GM19455 (cell line): Measurements from ENCODE around the gene MED8.
A peak's percentile ranks its signal among the peaks of the same experiment; 100 is the strongest.

ENCODE experiments used
- ATAC-seq: cut with Tn5 transposase; IDR thresholded peaks from one replicate; pipeline ENCODE4 v1.9.1; 2021; ENCODE audit not compliant: unreplicated experiment

Gene MED8, protein sequence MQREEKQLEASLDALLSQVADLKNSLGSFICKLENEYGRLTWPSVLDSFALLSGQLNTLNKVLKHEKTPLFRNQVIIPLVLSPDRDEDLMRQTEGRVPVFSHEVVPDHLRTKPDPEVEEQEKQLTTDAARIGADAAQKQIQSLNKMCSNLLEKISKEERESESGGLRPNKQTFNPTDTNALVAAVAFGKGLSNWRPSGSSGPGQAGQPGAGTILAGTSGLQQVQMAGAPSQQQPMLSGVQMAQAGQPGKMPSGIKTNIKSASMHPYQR

DNA sequence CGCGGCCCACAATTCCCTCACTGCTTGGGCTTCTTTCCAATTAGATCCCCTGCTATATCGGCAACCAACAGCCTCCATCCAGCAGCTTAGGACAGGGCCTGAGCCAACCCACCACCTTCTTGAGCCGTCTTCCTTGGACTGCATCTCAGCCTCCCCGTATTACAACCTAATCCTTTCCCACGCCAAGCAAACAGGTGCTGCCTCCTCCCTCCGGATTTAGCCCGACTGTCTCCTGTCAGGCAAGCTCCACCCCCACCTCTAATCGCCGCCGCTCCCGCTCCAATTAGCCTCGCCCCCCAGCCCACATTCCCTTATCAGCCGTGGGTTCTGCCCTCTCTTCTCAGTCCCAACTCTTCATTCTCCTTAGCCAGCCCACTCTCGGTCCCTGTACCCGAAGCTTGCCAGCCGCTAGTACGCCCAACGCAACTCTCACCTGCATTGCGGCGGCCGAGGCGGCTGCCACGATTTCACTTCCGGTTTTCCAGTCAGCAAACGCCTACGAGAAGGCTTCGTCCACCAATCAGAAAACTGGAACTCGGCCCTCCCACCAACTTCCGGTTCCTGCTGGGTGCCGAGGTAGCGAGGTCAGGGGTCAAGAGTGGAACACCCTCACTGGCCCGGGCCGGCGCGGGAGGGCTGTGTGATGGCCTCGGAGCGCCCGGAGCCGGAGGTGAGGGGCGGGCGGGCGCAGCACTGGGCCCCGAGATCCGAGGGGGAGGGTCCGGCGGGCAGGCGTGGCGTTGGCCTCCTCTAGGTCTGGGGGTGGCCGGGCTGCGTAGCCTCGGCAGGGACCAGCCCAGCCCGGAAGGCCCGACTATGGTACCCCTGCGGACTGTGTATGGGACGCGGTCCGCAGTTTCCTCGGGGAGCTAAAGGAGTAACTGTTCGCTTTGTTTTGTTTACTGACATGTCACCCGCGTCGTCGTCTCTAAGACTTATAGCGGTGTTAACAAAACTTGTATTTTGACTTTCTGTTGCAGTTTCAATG is at the start of gene MED8, which contains the start of gene SZT2:
Gene MED8 (minus strand): TSS at position 475 of the 988 bp plus-strand sequence. CDS start 36 bp downstream, at position 439.
Gene SZT2 (plus strand): TSS at position 574 of the 988 bp plus-strand sequence. CDS start 70 bp downstream, at position 644.
- peak; percentile 95 for ATAC-seq

DNA sequence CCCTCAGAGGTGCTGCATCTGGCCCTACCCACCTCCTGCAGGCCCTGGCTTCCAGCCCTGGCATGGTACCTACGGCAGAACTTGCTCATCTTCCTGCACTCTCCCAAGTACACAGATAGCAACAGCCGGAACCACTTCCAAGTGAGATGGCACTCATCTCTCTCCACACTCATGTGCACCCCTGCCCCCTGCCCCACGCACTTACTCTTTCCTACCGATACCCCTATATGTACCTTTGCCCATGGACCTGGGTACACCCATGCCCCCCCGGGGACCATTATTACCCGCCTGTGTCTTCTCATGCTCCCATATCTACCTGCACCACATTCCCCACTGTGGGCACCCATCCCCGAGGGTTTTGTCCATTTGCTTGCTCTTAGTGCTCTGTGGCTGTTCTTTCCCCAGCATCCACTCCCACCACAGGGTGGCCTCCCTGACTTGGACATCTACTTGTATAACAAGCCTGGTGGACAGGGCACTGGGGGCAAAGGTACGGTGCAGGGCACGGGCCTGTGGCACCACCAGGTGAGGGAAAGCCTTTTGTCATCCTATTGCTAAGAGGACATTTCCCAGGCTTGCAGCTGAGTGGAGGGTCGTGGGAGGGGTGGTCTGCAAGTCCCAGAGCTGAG is 49.5 kb upstream of the MED8 start:
- no peak for ATAC-seq

DNA sequence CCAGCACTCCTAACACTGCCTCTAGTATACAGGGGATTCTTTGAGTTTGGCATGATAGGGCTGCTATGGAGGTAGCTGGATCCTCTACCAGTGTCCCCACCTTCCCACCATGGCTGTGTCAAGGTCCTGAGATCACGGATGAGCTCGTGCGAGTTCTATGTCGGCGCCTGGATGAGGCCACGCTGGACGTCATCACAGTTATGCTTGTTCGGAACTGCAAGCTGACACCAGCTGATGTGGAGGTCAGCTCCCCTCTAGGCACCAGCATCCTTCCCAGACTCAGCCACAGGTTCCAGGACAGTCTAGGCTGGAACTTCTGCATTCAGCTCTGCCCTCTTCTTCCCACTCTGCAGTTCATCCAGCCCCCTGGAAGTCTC is 49.0 kb upstream of the MED8 start:
- no peak for ATAC-seq

DNA sequence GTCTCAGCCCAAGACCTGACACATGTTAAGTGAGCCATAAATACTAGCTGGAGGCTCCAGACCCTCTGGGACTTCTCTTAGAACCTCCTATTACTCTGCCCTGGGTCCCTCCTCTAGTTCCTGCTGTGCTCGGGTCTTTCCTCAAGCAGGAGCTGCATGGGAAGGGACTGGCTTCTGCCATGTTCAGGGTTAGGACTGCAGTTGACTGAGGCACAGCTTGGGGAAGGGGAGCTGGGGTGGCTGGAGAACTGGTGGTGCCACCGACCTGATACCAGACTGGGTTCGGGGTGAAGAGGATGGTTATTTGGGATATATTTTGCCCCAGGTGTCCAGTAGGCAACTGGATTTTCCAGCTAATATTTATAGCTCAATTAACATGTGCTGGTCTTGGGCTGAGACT is 48.4 kb upstream of the MED8 start:
- ATAC-seq, result no peak

DNA sequence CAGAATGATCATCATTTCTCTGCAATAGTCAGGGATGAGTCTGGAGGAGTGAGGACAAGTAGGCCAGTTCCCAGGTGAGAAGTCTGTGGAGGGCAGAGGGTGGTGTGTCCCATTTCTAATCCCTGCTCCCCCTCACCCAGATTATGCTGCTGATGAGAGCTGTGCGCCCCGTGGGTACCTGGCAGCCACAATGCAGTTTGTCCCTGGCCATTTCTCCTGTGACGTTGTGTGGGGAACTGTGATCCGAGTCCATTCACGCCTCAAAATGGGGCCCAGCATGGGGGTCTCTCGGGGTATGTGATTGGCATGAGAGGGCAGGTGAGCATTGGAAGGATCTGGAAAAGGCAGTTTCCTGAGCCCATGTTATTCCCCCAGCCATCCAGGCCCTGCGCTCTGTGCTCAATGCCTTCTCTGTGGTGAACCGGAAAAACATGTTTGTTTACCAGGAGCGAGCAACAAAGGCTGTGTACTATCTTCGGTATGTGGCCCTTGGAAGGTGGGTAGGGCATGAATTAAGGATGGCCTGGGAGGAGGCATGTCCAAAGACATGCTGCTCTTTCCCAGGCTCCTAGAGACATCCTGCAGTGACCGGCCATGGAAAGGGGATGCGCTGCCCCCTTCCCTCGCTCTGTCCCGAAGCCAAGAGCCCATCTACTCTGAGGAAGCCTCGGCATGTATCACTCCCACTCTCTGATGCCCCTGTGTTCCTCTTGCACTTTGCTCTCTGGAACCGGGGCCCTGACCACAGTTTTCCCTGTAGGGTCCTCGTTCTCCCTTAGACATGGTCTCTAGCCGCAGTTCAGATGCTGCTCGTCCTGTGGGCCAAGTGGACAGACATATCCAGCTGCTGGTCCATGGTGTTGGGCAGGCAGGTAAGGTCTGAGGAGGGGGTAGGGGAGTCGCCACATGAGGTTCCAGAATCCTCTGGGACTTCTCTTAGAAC is 47.7 kb upstream of the MED8 start:
- no peak for ATAC-seq

DNA sequence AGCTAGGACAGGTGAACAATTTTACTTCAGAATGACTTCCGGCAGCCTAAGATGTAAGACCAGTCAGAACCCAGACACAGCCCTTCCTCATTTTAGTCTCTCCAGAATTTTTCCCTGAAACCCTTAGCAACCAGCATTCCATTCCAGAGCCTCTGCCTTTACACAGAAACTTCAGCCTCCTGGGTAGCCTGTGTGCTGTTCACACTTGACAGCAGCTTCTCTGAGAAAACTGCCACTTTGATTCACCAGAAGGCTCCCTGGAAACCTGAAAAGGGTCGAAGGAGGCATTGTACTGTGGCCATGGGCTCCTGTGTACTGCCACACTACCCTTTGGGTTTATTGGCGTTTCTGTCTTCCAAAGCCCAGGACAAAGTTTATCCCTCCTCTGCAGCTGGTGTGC is 46.8 kb upstream of the MED8 start:
- ATAC-seq, result no peak

DNA sequence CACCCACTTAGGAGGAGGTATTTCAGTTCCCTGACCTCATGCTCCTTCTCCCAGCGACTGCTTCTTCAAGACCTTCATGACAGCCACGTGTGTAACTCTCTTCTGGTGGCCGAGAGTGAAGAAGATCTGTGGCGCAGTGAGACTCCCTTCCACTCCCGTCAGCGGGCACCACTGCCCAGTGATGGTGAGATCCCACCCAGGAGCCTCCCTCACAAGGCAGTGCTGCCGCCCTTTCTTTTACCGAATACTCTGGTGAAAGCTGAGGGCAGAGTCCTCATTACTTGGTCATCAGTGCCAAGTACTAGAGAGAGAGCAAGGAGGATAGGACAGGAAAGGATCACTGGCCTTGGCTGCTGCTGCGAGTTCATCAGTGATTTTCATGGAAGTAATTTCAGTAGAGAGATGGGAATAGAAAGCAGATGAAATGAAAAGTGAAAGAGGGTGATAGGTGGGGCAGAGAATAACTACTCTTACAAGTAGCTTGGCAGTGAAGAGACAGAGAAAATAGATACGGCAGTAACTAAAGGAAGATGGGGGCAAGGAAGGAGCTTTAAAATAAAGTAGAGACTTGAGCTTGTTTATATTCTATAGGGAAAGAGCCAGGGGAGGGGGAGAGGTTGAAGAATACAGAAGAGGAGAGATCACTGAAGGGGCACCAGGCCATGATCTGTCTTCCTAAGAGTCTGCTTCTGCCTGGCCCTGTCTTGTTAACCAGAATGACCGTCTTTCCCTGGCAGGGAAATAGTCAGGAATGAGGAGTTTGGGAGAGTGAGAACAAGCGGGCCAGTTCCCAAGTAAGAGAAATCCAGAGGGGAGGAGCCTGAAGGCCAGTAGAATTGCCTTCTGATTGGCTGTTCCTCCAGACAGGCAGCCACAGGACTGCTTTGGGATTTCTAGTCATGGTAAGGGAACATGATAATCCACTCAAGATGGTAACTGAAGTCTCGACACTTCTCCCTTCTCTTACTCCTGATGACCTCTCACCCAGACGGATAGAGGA is 45.8 kb upstream of the MED8 start:
- no peak for ATAC-seq

DNA sequence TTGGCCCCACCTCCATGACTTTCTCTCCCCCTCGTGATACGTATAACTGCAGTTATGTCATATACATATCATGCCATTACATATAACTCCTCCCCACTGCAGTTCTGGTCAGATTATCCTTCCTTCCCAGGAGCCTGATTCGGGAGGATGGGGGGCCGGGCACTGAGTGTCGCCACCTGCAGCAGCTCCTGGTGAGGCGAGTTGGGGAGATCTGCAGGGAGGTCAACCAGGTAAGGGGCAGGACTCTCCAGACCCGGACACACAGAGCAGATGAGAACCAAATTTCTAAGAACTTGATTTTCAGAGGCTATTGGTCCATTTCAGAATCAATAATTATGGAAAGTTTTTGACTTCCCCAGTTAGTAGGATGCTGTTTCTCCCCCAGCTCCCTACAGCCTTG is 44.7 kb upstream of the MED8 start:
- no peak for ATAC-seq

DNA sequence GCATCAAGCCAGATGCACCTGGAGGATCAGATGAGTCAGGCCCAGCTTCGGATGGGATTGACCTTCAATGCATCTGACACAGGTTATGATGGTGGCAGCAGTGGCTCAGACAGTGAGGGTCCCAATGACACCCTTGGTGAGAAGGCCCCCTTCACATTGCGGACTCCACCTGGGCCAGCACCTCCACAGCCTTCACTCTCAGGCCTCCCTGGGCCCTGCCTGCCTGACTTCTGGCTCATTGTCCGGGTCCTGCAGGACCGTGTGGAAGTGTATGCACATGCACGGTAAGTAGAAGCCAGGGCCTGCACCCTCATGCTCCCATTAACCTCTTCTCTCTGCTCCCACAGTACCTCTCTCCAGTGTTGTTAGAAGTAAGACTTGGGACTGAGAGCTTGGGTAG is 43.3 kb upstream of the MED8 start:
- ATAC-seq, result no peak

DNA sequence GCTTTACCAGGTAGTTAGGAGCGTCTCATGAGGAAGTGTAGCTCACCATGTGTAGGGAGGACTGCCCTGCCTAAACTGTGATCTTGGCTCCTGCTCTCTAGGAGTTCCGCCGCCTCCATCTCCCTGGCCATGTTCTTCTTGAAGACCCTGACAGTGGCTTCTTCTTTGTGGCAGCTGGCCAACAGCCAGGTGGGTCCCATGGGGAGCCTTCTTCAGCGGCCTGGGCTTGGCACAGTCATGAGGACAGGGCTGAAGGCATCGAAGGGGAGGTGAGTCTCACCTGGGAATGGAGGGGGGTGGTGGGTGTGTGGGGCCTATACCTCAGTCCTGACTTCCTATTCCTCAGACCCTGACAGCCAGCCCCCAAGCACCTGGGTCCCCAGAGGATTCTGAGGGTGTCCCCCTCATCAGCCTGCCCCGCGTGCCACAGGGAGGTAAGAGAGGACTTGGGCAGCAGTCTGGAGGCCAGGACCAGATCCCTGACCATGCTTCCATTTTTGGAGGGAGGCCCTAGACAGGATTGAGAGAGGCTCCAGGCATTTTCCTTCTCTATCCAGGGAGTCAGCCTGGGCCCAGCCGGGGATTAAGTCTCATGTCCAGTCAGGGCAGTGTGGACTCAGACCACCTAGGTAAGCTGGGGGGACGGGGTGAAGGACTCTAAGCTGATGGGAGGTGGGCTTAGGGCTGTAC is 42.7 kb upstream of the MED8 start:
- ATAC-seq, result no peak

DNA sequence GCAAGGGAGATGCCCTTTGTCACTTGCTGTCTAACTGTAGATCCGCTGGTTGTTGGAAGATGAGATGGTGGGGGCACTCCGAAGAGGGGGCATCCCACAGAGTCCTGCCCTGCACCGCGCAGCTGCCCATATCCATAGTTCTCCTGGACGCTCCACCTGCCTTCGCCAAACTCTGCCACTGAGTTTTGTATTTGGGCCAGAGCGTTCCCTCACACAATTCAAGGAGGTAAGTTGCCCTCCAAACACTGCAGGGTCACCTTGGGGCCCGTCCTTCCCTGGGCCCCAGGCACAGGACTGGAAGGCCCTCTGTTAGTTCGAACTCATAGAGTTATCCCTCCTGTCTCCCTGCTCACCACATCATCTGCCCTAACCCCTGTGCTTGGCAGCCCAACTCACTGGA is 42.1 kb upstream of the MED8 start:
- no peak for ATAC-seq

DNA sequence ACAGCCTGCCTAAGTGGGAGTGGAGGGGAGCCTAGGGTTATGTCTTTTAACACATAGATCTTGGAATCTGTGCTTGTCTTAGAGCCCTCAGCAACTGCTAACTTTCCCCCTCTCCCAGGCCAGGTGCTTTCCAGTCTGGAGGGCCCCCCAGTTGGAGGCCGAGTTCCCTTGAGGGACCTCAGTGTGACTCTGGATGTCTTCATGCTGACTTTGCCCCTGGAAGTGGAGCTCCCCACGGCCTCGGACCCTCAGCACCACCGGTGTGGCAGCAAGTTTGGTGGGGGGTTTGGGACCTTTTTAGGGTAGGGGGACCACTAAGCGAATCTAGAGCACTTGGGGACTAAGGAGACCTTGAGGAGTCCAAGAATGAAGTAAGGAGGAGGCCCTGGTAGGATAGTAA is 41.2 kb upstream of the MED8 start:
- no peak for ATAC-seq

DNA sequence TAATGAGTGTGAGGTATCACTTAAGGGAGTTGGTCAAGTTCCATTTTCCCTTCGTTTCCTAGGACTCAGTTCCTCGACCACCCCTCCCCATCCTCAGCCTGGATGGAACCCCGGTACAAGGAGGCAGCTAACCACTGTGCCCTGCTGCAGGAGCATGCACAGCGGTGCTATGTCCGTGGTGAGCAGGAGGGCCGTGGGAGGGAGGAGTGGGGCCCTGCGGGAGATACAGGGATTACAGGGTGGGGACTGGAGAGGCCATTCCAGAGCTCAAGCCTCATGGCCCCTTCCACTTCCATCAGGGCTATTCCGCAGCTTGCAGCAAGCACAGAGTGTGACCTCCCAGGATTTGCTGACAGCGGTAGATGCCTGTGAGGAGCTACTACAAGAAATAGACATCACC is 38.3 kb upstream of the MED8 start:
- no peak for ATAC-seq

DNA sequence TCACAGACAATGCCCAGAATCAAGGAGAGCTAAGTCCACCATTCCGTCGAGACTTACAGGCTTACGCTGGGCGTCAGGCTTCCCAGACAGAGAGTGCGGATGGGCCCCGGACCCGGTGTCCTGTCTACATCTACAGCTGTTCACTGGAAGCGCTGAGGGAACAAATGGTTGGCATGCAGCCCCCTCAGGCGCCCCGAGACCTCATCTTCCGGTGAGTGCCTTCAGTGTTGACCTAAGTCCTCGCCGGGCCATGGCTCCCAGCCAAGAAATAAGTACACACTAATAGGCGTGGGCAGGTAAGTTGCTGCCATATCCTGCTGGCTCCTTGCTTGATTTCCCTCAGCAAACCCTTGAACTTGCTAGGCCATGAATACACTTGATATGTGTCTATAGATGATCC is 37.9 kb upstream of the MED8 start:
- no peak for ATAC-seq

DNA sequence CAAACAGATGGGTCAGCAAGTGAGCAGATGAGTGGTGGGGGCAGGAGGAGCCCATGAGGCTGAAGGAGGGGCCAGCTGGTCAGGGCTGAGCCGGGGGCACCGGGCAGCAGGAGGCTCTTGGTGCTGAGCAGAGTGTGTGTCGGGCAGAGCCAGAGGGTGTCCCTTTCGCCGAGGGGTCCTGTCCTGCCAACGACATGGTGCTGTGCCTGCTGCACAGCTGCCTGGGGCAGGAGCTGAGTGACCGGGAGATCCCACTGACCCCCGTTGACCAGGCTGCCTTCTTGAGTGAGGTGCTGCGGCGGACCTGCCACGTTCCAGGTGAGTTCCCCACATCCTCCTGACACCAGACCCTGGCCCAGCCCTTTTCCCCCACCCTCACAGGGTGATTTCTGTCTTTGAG is 36.6 kb upstream of the MED8 start:
- no peak for ATAC-seq

DNA sequence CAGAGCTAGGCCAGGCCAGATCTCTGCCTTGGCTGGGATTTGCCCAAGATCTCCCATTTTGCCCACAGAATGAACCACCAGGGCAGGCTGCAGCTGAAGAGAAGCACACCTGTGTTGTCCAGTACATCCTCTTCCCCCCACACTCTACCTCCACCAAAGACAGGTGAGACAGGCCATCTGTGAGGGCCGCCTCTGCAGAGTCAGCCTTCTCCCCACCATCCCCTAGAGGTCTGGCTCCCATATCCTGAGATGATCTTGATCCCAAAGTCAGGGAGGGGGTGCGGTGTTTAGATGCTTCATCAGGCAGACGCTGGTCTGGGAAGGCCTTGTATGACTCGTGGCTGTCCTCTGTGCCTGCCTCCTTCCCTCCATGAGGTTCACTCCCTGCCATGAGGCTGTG is 35.4 kb upstream of the MED8 start:
- no peak for ATAC-seq

DNA sequence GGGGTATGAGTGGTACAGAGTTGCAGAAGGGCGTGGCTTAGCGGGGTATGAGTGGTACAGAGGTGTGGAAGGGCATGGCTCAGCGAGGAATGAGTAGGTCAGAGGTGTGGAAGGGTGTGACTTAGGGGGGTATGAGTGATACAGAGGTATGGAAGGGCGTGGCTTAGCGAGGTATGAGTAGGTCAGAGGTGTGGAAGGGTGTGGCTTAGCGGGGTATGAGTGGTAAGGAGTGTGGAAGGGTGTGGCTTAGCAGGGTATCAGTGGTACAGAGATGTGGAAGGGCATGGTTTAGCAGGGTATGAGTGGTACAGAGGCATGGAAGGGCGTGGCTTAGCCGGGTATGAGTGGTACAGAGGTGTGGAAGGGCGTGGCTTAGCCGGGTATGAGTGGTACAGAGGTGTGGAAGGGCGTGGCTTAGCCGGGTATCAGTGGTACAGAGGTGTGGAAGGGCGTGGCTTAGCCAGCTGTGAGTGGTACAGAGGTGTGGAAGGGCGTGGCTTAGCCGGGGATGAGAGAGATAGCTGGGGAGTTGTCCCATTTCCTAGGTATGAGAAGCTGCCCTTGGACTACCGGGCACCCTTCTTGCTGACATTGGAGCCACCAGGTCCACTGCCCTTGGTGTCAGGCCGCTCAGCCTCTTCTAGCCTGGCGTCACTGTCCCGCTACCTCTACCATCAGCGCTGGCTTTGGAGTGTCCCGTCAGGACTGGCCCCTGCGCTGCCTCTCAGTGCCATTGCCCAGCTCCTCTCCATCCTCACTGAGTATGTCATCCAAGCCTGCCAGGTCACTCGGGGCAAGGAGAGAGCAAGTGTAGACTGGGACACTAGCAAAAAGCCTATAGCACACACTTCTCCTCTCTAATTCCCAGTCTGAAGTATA is 34.3 kb upstream of the MED8 start:
- no peak for ATAC-seq
